Measurements from ENCODE around the gene MGST2.
A peak's percentile ranks its signal among the peaks of the same experiment; 100 is the strongest.
"Not testable (repeated sequence)": the region's sequence is repeated elsewhere in the genome, so short reads cannot be mapped to it uniquely, and the experiment has no call there.

The MGST2 gene

DNA sequence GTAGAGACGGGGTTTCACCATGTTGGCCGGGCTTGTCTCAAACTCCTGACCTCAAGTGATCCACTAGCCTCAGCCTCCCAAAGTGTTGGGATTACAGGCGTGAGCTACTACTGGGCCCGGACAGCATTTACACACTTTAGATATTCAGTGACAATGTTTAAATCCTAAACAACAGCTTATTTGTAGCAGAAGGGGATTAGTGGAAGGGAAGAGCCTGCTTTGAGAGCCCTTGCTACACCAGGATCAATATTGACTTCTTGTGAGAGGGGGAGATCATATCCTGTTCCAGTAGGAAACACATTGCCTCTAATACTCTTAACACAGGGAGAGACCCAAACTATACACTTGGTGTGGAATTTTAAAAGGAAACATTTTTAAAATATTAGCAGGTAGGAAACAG, 7.1 kb downstream of the MGST2 start:
- DNase-seq: no peak

DNA sequence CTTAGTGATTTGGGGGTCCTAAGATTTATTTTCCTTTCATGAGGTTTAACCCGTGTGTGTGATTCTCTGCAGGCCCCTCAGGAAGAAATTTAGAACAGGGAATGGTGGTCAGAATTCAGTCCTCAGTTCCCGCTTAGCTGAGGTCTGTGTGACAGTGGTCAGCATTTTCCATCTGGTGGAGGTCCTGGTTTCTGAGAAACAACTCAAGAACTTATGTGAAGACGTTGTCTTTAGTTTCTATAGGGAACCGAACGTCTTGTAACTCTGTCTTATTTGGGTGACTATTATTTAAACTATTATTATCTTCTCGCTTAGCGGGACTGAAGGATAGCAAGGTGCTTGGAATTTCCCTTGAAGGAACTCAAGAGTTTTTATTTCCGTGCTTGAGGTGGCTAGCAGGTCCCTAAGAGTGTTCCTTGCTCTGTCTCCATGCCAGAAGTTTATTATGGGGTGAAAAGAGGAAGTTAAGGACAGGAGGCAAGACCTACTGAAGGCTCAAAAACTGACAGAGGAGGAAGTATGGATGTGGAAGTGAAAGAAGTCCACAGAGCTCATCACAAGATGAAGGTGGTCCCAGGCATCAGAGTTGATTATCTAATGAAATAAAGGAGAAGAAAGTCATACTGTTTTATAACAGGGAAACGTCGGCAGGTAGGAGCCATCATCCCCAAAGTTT, 9.4 kb downstream of the MGST2 start:
- DNase-seq: no peak

DNA sequence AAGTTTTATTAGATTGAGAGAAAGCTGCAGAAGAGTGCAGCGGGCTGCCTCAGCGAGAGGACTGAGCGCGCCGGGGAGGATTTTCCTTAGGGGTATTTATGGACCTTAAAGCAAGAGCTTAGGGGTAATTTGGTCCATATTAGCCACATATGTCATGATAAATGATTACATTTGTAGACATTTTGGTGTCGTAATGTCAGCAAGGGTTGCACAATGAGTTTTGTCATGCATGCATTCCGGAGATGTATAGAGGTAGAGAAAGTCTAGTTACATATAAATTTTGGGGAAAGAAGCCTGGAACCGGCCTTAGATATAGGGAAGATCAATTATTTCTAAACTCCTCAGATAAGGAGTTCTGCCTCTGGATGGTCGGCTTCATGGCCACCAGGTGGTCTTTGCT, 10.0 kb downstream of the MGST2 start:
- no peak for DNase-seq

DNA sequence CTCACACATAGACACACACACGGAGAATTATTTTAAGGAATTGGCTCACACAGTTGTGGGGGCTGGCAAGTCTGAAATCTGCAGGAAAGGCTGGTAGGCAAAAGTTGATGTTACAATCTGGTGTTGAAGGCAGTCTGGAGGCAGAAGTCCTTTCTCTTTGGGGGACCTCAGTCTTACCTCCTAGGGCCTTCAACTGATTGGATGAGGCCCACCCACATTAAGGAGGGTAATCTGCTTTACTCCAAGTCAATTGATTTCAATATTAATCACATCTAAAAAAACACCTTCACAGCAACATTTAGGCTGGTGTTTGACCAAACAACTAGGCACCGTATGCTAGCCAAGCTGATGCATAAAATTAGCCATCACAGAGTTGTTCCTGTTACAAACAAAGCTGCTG, 10.7 kb downstream of the MGST2 start:
- no peak for DNase-seq

DNA sequence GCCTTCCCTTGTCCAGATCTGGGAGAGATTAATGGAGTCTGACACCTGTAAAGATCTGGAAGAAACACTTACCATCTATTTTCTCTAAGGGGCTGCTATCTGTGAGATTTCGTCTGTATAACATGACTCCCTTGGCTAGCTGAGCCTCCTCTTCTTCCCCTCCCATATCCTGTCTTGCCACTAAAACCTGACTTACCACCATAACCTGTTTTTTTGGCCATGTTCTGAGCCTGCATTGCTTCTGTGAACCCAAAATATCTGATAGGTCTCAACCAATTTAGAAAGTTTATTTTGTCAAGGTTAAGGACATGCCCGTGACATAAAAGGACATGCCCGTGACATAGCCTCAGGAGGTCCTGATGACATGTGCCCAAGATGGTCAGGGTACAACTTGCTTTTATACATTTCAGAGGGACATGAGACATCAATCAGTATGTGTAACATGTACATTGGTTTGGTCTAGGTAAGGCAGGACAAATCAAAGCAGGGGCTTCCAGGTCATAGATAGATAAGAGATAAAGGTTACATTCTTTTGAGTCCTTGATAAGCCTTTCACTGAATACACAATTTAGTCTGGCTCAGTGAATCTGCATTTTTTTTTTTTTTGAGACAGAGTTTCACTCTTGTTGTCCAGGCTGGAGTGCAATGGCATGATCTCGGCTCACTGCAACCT, 11.4 kb downstream of the MGST2 start:
- DNase-seq: no peak

DNA sequence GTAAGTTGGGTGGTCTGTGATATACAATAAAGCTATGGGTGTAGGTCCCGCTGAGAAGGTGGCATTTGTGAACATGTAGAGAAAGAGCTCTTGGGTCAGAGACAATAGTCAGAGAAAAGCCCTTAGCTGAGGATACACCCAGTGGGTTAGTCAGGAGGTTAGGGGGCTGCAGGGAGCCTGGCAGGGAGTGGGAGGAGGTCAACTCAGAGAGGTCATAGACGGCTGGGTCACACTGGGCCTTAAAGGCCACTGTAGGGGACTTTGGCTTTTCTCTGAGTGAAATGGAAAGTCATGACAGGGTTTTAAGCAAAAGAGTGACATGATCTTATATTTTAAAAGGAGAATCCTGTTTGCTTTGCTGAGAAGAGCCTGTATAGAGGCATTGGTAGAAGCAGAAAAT, 16.7 kb downstream of the MGST2 start:
- no peak for DNase-seq

DNA sequence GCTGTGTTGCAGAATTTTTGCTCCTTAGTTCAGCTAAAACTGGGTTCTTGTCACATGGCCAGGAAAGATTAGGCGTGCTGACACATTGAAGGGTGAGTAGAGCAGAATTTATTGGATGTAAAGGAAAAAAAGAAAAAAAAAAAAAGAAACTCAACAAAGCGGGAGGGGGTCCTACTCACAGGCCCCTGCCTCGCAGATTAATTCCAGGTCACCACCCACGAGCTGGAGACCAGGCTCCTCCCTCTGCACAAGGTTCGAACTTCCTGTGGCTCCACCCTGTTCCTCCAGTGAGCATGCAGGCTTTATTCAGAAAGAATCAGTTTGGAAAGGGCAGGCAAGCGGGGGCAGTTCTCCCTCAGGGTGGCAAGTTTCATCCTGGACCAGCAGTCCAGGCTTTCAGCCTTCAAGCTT, 17.1 kb downstream of the MGST2 start:
- no peak for DNase-seq

DNA sequence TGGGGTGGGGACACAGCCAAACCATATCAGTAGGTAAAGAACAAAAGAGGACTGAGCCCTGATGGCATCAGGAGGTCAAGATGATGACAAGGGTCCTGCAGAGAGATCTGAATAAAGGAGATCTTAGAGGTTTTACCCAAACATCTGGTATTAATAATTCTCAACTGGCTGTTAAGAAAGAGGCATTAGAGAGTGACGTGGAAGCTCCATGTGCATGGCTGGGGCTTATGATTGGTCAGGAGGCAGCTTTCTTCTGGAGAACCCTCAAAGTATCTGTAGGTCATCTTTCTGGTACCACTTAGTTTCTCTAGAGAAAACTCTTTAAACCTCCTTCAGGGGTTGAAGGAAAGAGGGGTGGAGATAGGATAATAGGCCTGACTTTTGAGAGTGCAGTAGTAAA, 18.7 kb downstream of the MGST2 start:
- DNase-seq: no peak

DNA sequence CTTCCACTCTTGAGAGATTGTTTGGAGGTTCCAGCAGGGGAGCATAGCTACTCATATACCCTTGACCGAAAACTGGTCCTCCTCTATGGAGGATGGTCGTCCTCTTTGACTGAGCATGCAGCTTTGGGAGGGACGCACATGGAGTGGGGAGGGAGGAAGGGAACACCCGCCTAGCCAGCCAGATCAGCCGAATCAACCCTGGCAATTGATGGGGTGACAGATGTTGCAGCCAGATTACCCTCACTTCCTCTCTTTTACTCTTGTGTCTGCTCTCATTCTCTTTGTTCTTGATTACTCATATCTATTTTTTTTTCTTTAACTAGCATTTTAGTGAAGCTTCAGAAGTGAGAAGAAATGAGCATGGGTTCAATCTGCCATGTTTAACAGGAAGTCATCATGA, 19.6 kb downstream of the MGST2 start:
- DNase-seq: no peak

DNA sequence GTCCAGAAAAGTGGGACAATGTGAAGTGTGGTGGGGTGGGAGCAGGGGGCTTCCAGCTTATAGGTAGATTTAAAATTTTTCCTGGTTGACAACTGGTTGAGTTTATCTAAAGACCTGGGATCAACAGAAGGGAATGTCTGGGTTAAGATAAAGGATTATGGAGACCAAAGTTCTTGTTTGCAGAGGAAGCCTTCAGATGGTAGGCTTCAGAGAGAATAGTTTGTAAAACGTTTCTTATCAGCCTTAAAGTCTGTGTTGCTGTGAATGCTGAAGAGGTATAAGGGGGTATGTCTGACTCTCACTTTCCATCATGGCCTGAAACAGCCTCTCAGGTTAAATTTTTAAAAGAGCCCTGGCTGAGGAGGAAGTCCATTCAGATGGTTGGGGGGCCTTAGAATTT, 20.5 kb downstream of the MGST2 start:
- no peak for DNase-seq

DNA sequence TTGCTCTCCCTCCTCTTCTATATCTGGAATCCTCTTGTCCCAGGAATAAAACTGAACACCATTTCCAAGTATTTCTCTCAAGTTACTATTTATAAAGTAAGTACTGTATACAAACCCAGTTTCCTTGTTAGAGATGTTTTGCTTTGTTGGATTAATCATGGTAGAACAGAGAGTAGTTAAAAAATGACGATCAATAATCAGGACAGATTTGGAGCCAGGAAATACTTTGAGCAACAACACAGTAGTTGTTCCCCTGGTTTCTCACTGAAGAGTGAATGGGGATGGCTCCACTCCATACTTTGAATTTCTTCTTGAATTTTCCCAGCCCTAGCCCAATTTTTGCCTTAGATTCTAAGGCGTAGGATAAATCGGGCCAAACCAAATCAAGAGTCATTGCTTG, 21.4 kb downstream of the MGST2 start:
- DNase-seq: no peak

DNA sequence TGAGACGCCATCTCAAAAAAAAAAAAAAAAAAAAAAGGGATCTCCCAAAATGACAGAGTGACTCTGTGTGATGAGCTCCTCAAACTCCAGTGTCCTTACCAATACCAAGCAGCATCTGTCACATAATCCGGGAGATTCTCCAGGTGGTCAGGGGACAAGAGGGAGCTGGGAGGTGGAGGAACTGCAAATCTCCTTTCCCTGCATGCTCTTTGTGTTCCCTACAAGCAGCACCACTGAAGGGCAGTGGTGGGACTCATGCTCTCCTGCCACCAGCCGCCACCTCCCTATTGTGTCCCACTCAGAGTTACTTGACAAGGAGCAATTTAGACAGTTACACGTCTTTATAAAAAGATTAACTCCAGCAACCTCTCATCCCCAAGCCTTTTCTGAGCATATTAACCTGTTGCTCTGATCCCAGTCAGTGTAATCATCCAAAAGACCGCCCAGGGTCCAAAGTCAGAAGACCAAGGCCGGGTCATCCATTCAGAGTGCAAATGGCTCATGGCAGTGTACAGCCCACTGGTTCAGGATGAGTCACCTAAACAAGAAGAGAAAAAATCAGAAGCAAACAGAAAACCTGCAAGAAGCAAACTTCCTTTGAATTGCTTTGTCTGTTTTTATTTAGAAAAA, 23.6 kb downstream of the MGST2 start:
- DNase-seq: no peak

DNA sequence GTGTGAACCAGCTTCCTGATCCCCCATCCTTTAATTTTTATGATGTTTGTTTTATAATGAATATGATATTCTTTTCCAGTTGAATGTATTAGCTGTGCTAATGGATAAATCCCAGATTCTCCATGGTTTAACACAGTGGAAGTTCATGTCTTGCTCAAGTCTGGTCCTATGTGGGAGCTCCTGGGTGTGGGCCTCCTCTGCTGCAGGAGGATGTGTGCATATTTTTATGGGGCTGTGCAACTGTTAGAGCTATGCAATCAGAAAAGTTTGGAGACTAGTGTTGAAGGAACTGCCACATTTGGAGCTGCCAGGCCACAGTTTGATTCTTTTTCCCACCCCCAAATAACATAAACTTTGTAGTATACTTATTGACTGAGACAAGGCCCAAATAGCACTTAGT, 24.8 kb downstream of the MGST2 start:
- DNase-seq: no peak

DNA sequence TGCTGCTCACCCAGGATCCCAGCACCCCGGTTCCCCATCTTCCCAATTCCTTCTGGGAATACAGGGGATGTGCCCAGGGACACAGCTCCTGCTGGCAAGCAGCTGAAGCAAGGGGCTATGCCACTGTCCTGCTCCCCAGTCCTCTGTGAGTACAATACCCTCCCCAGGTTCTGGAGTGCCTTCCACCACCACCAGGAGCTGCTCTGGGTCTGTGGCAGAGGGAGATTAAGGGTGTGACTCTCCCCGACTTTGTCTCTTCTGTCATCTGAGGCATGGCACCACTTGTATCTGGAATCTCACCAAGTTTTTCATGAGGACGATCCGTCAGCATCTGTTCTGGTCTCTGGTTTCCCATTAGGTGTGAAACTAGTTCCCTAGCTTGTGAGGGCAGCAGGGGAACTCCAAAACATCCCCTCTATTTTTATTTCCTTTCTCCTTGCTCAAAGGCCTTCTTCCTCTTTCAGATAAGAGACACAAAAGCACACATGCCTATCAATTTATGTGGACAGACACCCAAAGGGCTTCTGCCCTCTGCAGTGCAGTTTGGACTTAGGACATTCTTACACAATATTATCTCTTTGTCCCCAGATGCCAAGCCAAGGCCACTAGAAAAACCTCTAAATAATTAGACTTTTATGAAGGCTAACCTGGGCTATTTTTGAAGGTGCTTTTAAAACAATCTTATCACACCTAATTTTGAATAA, 26.8 kb downstream of the MGST2 start:
- DNase-seq: no peak

DNA sequence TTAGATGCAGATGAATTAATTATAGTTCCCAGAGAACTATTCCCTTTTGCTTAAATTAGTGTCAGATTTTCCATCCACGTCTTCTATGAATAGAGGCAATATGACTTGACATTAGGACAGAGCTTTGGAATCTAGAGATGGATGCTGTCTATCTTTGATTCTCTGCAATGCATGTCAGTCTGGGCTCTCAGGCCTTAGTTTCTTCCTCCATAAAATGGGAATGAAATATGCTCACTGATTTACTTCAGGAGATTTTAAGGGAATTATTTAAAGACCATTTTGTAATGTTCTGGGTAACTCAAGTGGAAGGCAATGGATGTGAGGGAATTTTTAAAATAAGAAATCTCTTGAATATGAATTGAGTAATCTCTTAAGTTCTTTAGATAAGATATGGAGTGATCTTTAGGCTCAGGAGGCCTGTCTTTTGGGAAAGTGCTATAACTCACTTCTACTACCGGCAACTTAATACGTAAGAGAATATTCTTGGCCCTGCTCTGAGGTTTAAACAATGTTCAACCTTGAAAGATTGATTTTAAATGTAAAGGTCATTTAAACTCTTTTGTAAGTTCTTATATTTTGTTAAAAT, 29.0 kb downstream of the MGST2 start:
- no peak for DNase-seq

DNA sequence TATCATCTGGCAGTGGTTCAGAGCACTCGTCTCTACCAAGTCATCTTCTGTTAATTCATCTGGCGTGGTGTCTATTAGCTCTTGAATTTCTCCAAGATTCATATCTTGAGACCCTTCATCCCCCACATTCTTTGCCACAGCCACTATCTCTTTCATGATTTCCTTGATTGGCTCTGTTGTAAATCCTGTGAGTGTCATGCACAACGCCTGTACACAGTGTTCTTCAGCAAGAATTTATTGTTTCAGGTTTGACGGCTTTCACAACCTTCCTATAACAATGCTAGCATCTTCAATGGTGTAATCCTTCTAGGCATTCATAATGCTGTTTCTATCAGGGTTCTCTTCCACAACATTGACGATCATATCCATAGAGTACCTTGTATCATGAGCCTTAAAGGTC, 30.9 kb downstream of the MGST2 start:
- no peak for DNase-seq

DNA sequence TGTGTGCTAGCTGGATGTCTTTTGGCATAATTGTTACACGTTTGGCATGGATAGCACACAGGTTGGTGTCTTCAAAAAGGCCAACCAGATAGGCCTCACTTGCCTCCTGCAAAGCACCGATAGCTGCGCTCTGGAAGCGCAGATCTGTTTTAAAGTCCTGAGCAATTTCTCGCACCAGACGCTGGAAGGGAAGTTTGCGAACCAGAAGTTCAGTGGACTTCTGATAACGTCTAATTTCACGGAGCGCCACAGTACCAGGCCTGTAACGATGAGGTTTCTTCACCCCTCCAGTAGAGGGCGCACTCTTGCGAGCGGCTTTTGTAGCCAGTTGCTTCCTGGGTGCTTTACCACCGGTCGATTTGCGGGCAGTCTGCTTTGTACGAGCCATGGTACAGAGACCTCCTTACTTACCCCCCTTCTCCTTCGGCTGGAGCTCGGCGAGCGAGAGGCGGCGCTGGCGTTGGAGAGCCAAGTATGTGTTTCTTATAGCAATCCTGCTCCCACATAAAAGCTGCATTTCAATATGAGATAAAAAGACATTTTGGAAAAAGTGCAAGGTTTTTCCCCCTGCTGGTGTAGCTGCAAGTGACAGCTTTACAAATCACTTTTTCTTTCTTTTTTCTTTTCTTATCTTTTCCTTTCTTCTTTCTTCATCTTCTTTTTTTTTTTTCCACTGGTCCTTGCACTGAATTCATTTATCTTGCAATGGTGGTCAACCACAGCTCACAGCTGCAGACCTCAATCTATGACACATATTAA, 32.7 kb downstream of the MGST2 start:
- not testable (repeated sequence) for DNase-seq

DNA sequence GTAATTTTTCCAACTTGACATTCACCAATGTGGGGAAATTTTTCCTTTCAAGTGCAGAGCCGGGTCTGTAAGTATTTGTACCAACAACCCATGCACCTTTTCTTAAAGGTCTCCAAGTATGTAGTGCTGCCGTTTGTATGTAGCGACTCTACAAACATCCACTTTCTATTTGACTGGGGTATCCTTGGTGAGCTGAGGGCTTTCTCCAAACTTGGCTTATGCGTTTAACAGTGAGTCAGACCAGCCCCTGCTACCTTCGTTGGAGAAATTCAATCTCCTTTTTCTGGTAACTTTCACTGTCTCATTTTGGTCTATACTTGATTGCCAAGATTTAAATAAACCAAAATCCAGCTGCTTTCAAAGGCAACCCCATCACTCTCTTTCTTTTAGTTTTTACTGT, 34.9 kb downstream of the MGST2 start:
- DNase-seq: peak; percentile 80

DNA sequence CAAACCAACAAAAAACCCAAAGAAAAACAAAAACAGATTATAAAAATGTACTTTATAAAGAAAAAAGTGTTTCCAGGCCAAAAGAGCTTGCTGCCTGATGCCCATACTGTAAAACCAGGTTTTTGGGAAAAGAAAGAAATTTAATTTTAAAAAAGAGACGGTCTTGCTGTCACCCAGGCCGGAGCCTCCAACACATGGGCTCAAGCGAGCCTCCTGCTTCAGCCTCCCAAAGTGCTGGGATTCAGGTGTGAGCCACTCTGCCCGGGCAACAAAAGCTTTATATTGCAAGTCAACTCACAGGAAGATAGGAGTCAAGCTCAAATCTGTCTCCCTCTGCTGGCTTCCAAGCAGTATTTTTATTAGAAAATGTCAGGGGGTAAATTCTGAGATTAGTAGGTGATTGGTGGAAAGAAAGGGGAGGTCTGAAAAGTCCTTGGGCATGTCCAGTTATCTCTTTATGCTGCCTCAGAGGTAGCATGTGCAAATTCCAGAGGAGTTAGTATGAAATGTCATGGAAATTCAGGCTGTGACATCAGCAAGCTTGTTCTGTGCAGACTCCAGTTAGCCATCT, 39.4 kb downstream of the MGST2 start:
- DNase-seq: peak; percentile 15

DNA sequence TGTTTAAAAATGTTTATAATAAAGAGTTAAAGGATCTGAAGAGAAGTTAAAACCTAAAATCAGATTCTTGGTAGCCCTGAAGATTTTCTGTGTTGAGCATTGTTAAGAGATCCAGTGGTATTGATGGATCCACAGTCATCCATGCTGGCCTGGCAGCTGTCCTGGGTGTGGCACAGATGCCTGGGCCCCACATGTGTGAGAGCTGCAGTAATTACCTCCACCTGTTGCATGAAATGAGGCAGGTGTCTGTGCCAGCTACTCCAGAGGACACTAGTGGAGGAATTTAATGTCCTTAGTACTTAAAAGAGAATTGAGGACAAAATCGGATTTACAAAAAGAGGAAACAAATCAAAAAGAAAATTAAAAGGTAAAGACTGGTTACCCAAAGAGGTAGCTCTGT, 44.0 kb downstream of the MGST2 start:
- DNase-seq: no peak

DNA sequence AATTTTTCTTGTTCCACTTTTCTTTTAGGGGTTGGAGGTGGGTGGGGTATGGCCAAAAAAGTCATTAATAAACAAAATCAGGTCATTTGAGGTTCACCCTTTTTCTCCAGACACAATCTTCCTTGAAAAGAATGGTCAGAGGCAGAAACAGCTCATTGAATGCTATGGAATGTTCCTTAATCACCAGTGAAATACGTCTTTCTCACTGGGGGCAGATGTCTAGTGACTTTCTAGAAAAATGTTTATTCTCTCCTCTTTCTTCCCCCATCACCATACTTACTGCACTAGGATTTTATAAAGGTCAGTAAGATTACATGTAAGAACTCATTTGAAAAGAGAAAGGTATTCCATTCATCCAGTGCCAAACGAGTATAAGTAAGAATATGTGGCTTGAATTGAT, 44.5 kb downstream of the MGST2 start:
- no peak for DNase-seq

DNA sequence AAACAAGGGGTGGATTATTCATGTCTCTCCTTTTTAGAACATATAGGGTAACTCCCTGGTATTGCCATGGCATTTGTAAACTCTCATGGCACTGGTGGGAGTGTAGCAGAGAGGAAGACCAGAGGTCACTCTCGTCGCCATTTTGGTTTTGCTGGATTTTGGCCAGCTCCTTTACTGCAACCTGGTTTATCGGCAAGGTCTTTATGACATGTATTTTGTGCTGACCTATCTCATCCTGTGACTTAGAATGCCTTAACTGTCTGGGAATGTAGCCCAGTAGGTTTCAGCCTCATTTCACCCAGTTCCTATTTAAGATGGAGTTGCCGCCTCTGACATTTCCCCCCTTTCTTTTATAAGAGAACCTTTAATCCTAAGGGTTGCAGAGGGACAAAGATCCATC, 45.8 kb downstream of the MGST2 start:
- DNase-seq: no peak
